ENCODE measurements around the gene FAM120A.

The FAM120A gene

GRCh38 chr9:93552923-93553322 lies 101.4 kb downstream of the FAM120A start:
- no peak for DNase-seq (ENCODE audit: low spot score)

GRCh38 chr9:93555370-93555769 lies 103.9 kb downstream of the FAM120A start:
- no peak for DNase-seq (ENCODE audit: low spot score)

- DNase-seq (ENCODE audit: low spot score) = no peak
These were observed 106.1 kb downstream of the FAM120A start for GRCh38 chr9:93557366-93558137.

- DNase-seq (ENCODE audit: low spot score) = no peak
These were observed 107.0 kb downstream of the FAM120A start for GRCh38 chr9:93558503-93558902.

- DNase-seq (ENCODE audit: low spot score) = no peak
These were observed 109.5 kb downstream of the FAM120A start for GRCh38 chr9:93560991-93561390.

GRCh38 chr9:93562157-93562556 lies 110.7 kb downstream of the FAM120A start:
- no peak for DNase-seq (ENCODE audit: low spot score)

- DNase-seq (ENCODE audit: low spot score) = no peak
These were observed 113.6 kb downstream of the FAM120A start for GRCh38 chr9:93565089-93565488.

- peak; percentile 88 for DNase-seq (ENCODE audit: low spot score)
These were observed 115.2 kb downstream of the FAM120A start for GRCh38 chr9:93566408-93567270.

- DNase-seq (ENCODE audit: low spot score) = peak; percentile 43
These were observed 115.9 kb downstream of the FAM120A start for GRCh38 chr9:93567271-93567959.

GRCh38 chr9:93568169-93568568 lies 116.7 kb downstream of the FAM120A start:
- DNase-seq (ENCODE audit: low spot score) = no peak

GRCh38 chr9:93569621-93570174 lies 118.2 kb downstream of the FAM120A start:
- no peak for DNase-seq (ENCODE audit: low spot score)

GRCh38 chr9:93572221-93572620 lies 120.7 kb downstream of the FAM120A start:
- DNase-seq (ENCODE audit: low spot score) = no peak

- no peak for DNase-seq (ENCODE audit: low spot score)
These were observed 121.4 kb downstream of the FAM120A start for GRCh38 chr9:93572636-93573515.

GRCh38 chr9:93573516-93573828 lies 122.0 kb downstream of the FAM120A start:
- no peak for DNase-seq (ENCODE audit: low spot score)

GRCh38 chr9:93574091-93574899 lies 122.8 kb downstream of the FAM120A start:
- DNase-seq (ENCODE audit: low spot score) = no peak

GRCh38 chr9:93574900-93575795 lies 123.7 kb downstream of the FAM120A start:
- no peak for DNase-seq (ENCODE audit: low spot score)

GRCh38 chr9:93575796-93576257 lies 124.3 kb downstream of the FAM120A start:
- DNase-seq (ENCODE audit: low spot score) = no peak

GRCh38 chr9:93576258-93577077 lies 125.0 kb downstream of the FAM120A start, which contains the start of gene PHF2:
TSS of gene PHF2 (plus strand) at chr9:93576584. CDS start at chr9:93576774, 190 bp downstream.
- DNase-seq (ENCODE audit: low spot score) = no peak
